GM15510 (cell line): ENCODE results near the gene TIAM1.

ENCODE experiments used
- POLR2A ChIP-seq: IDR thresholded peaks from 3 replicates; pipeline ENCODE4 v1.6.1; 2011; ENCODE audit warnings: borderline replicate concordance; ENCODE audit not compliant: insufficient read length; ENCODE audit errors: extremely low read depth

TIAM1 gene

GRCh38 chr21:31340942-31341487 lies 3.0 kb downstream of the TIAM1 start:
- no peak for TF ChIP-seq POLR2A

GRCh38 chr21:31340514-31340913 lies 3.5 kb downstream of the TIAM1 start:
- TF ChIP-seq POLR2A, result no peak

GRCh38 chr21:31339721-31340120 lies 4.3 kb downstream of the TIAM1 start:
- no peak for TF ChIP-seq POLR2A

DNA sequence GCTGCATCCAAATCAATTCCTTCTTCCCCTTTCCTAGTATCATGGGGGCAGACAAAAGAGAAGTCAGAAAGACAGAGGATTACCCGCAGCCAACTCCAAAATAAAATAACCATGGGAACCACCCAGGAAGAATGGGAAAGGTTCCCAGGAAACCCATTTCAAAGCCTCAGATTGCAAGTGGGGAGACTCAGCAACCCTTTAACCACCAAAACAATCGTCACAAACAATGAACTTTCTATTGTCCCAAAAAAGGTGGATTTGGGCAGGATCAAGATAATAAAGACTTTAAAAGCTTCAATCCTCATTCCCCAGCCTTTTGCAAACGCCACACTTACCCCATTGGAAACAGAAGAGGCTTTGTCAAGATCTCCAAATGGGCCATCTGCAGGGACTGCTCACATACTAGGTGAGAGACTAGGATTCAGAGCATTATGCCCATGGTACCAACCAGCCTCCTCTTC lies 5.1 kb downstream of the TIAM1 start:
- no peak for TF ChIP-seq POLR2A

GRCh38 chr21:31337996-31338907 lies 5.8 kb downstream of the TIAM1 start:
- TF ChIP-seq POLR2A, result no peak

DNA sequence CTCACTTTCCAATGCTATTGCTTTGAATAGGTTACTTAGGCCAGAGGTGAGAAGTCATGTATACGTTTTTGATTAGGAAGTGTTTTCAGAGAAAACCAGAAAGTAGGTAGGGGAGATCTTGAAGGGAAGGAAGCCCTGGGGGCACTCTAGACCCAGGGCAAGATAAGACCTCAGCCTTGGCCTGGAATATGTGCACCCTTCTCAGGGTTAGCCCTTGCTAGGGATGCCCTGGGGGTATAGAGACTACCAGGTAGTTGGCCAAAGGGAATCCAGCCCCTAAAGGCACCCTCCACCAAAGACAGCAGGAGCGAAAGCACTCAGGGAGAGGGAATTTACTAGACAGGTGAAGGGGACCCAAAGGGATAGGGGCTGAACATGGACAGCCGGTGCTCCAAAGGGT lies 7.0 kb downstream of the TIAM1 start:
- TF ChIP-seq POLR2A, result no peak

GRCh38 chr21:31336739-31337040 lies 7.4 kb downstream of the TIAM1 start:
- TF ChIP-seq POLR2A, result no peak

- TF ChIP-seq POLR2A, result no peak
Observed at GRCh38 chr21:31335957-31336738, 7.9 kb downstream of the TIAM1 start.

DNA sequence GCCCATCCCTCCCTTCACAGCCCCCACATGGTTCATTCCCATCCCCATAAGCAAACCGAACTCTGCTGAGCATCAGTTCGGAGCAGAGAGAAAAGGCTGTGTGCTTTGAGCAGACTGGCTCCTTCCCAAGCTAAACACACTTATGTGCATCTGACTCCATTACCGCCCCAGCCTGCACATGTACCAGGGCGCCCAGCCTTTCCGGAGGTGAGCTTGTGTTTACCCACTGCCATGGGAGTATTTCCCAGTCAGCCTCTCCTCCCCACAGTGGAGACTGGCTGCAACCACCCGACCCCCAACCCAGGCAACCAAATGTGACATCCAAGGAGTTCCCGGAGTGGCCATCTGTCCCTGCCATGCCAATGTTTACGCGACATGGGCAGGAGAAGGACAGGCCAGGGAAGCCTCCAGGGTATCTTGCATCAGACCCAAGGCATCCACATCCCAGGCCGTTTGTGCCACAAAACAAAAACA lies 9.4 kb downstream of the TIAM1 start:
- no peak for TF ChIP-seq POLR2A

GRCh38 chr21:31332525-31332924 lies 11.5 kb downstream of the TIAM1 start:
- TF ChIP-seq POLR2A, result no peak

DNA sequence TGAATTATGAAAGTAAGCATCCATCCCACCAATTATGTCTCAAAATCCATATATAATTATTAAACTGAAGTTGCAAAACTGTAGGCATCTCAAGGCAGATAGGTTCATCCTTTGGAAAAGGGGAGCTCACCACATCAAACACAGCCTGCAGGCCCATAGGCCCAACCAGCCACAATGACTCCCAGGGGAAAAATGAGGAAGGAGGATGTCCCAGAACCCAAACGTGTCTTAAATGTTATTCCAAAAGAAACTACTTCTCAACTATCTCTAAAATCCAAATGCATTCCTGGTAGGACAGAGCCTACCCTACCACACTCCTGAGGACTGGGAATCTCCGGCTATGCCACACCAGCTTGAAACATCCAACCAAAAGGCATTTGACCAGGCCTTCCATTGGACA lies 12.8 kb downstream of the TIAM1 start:
- TF ChIP-seq POLR2A, result no peak

DNA sequence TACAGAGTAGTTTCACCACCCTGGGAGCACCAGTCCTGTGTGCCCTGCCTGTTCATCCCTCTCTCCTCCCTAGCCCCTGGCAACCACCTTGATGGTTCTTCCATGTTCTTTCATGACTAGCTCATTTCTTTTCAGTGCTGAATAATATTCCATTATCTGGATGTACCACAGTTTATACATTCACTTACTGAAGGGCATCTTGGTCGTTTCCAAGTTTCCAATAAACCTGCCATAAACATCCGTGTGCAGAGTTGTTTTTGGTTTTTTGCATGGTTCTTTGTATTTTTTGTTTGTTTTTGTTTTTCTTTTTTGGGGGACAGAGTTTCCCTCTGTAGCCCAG lies 13.9 kb downstream of the TIAM1 start:
- no peak for TF ChIP-seq POLR2A

- TF ChIP-seq POLR2A, result no peak
Observed at GRCh38 chr21:31329456-31330143, 14.5 kb downstream of the TIAM1 start.

- TF ChIP-seq POLR2A, result no peak
Observed at GRCh38 chr21:31326522-31327242, 17.4 kb downstream of the TIAM1 start.
